ENCODE results near the gene PLP2. TPM values are rescaled to one million over a fixed set of nuclear protein-coding genes. Genes with fewer than 3 reads are reported as not detected.
A peak's percentile ranks its signal among the peaks of the same experiment; 100 is the strongest.

Gene PLP2
- total and polyA plus RNA-seq, 2 of the 13 experiments (the other 11 are each of a cell fraction or from before 2014, with no cell fraction given), result 0.40 to 3.6 TPM

GRCh38 chrX:49186125-49187027, 14.7 kb downstream of the PLP2 start, which contains the start of gene PRICKLE3 (continued):
- TF ChIP-seq KDM5B (CRISPR knock-in tag; IDR thresholded peaks at IDR 0.05; ENCODE audit: borderline replicate concordance), result peak; percentile 46; the same call in 1 of the 2 replicates
- 0 out of 2 replicates have a peak, but pooled peaks have one; percentile 10 for TF ChIP-seq BHLHE40 (IDR thresholded peaks at IDR 0.05; ENCODE audit: low read length)
- no peak for TF ChIP-seq ZNF816 (CRISPR knock-in tag; IDR thresholded peaks at IDR 0.05; ENCODE audit: borderline replicate concordance)
- no peak for TF ChIP-seq DNMT3B (CRISPR knock-in tag; conservative IDR thresholded peaks at IDR 0.05)
- peak; percentile 50; the same call in 1 of the 2 replicates for TF ChIP-seq SMAD1 (CRISPR knock-in tag; IDR thresholded peaks at IDR 0.05; ENCODE audit: borderline replicate concordance, low read depth)
- no peak; the same call in 1 of the 2 replicates for TF ChIP-seq NFKB2 (CRISPR knock-in tag; IDR thresholded peaks at IDR 0.05; ENCODE audit: borderline replicate concordance)
- no peak for TF ChIP-seq KLF11 (CRISPR knock-in tag; IDR thresholded peaks at IDR 0.05)
- no peak for TF ChIP-seq ZFYVE20 (CRISPR knock-in tag; IDR thresholded peaks at IDR 0.05; ENCODE audit: borderline replicate concordance, low read depth)
- no peak for TF ChIP-seq MAF1 (CRISPR knock-in tag; IDR thresholded peaks at IDR 0.05; ENCODE audit: borderline replicate concordance)
- no peak for TF ChIP-seq ZNF589 (CRISPR knock-in tag; conservative IDR thresholded peaks at IDR 0.05)
- no peak for TF ChIP-seq ZFP36L1 (CRISPR knock-in tag; IDR thresholded peaks at IDR 0.05)
- no peak for TF ChIP-seq ZNF841 (CRISPR knock-in tag; IDR thresholded peaks at IDR 0.05; ENCODE audit: borderline replicate concordance)
- TF ChIP-seq REL (CRISPR knock-in tag; conservative IDR thresholded peaks at IDR 0.05), result no peak
- no peak for TF ChIP-seq NFE2L2 (IDR thresholded peaks at IDR 0.05; ENCODE audit: low read length)
- no peak for TF ChIP-seq KAT7 (CRISPR knock-in tag; IDR thresholded peaks at IDR 0.05; ENCODE audit: borderline replicate concordance)
- no peak for TF ChIP-seq ZNF619 (CRISPR knock-in tag; IDR thresholded peaks at IDR 0.05)
- TF ChIP-seq ZBTB3 (CRISPR knock-in tag; IDR thresholded peaks at IDR 0.05; ENCODE audit: borderline replicate concordance, low read depth), result no peak
- TF ChIP-seq MTA1 (CRISPR knock-in tag; IDR thresholded peaks at IDR 0.05; ENCODE audit: borderline replicate concordance), result no peak; the same call in 1 of the 2 replicates
- no peak for TF ChIP-seq NCOA2 (CRISPR knock-in tag; IDR thresholded peaks at IDR 0.05)
- no peak; the same call in 1 of the 2 replicates for TF ChIP-seq ZNF598 (CRISPR knock-in tag; IDR thresholded peaks at IDR 0.05; ENCODE audit: borderline replicate concordance)
- no peak for TF ChIP-seq ZNF431 (CRISPR knock-in tag; IDR thresholded peaks at IDR 0.05; ENCODE audit: borderline replicate concordance, low read depth)
- TF ChIP-seq ZNF775 (CRISPR knock-in tag; IDR thresholded peaks at IDR 0.05; ENCODE audit: borderline replicate concordance), result no peak
- no peak for TF ChIP-seq ZNF674 (CRISPR knock-in tag; IDR thresholded peaks at IDR 0.05; ENCODE audit: low read depth)
- no peak for TF ChIP-seq PBX3 (CRISPR knock-in tag; IDR thresholded peaks at IDR 0.05; ENCODE audit: borderline replicate concordance)
- no peak for TF ChIP-seq AGO2 (optimal IDR thresholded peaks at IDR 0.05; ENCODE audit: low read depth, low read length)
- no peak for TF ChIP-seq NKX3-1 (CRISPR knock-in tag; IDR thresholded peaks at IDR 0.05)
